Neural cell (in vitro differentiated cells): ENCODE results near the gene CPNE4. TPM values are rescaled to one million over a fixed set of nuclear protein-coding genes. Genes with fewer than 3 reads are reported as not detected.

Experiments used
- H2AFZ ChIP-seq: fragments of 200-600, 300-800 bp; sonication (generic), shearing (Covaris generic); 2 replicates; pipeline ENCODE4 v1.6.0; 2014; ENCODE audit warnings: low read depth, mild to moderate bottlenecking, antibody characterized with exemption, low read length, moderate library complexity
- H3F3A ChIP-seq: fragments of 200-600 bp; shearing (Covaris generic); 2 replicates; pipeline ENCODE4 v1.6.1; 2016; ENCODE audit warnings: mild to moderate bottlenecking, moderate library complexity, mixed read lengths, antibody characterized with exemption, low read length; ENCODE audit not compliant: insufficient read depth, poor library complexity, severe bottlenecking
- H3K27ac ChIP-seq: fragments of 200-600, 300-800 bp; sonication (generic), shearing (Covaris generic); 2 replicates; pipeline ENCODE4 v1.5.1; 2014; ENCODE audit warnings: mild to moderate bottlenecking, low read length, moderate library complexity
- H3K27me3 ChIP-seq: fragments of 300-800, 200-600 bp; sonication (generic), shearing (Covaris generic); 2 replicates; pipeline ENCODE4 v1.6.0; 2014; ENCODE audit warnings: mild to moderate bottlenecking, low read depth, low read length, moderate library complexity; ENCODE audit not compliant: insufficient read depth
- H3K36me3 ChIP-seq: fragments of 300-800, 200-600 bp; sonication (generic), shearing (Covaris generic); 2 replicates; pipeline ENCODE4 v1.5.1; 2014; ENCODE audit warnings: mild to moderate bottlenecking, antibody characterized with exemption, low read length, moderate library complexity; ENCODE audit not compliant: insufficient read depth
- H3K4me2 ChIP-seq: fragments of 300-800, 200-600 bp; sonication (generic), shearing (Covaris generic); 2 replicates; pipeline ENCODE4 v1.6.0; 2014; ENCODE audit warnings: mild to moderate bottlenecking, low read length
- H3K4me3 ChIP-seq: fragments of 300-800, 200-600 bp; sonication (generic), shearing (Covaris generic); 2 replicates; pipeline ENCODE4 v1.5.1; 2014; ENCODE audit warnings: mild to moderate bottlenecking, low read length, moderate library complexity
- H3K79me2 ChIP-seq: fragments of 200-600 bp; shearing (Covaris generic); replicated peaks from 2 replicates; pipeline ENCODE4 v1.6.0; 2014; ENCODE audit warnings: mild to moderate bottlenecking, low read length, moderate library complexity; ENCODE audit not compliant: insufficient read depth
- H3K9ac ChIP-seq: fragments of 300-800, 200-600 bp; sonication (generic), shearing (Covaris generic); 2 replicates; pipeline ENCODE4 v1.6.1; 2016; ENCODE audit warnings: mild to moderate bottlenecking, low read length, mixed read lengths
- H3K9me2 ChIP-seq: fragments of 200-600 bp; shearing (Covaris generic); 2 replicates; pipeline ENCODE4 v1.6.1; 2016; ENCODE audit warnings: mild to moderate bottlenecking, low read length, mixed read lengths; ENCODE audit not compliant: insufficient read depth
- H3K9me3 ChIP-seq: fragments of 200-600, 300-800 bp; sonication (generic), shearing (Covaris generic); 2 replicates; pipeline ENCODE4 v1.6.1; 2016; ENCODE audit warnings: mild to moderate bottlenecking, mixed run types, low read length, moderate library complexity, mixed read lengths
- H4K20me1 ChIP-seq: fragments of 200-600 bp; shearing (Covaris generic); 2 replicates; pipeline ENCODE4 v1.6.1; 2016; ENCODE audit warnings: mild to moderate bottlenecking, mixed run types; ENCODE audit not compliant: insufficient read depth
- CTCF ChIP-seq: fragments of 450-650 bp; IDR thresholded peaks from 2 replicates; pipeline ENCODE4 v1.5.1; 2014; ENCODE audit warnings: antibody characterized with exemption, mild to moderate bottlenecking, moderate library complexity; ENCODE audit not compliant: poor library complexity, severe bottlenecking
- EP300 ChIP-seq: fragments of 450-650 bp; conservative IDR thresholded peaks from 2 replicates; pipeline ENCODE4 v1.6.1; 2014; ENCODE audit warnings: antibody characterized with exemption, mild to moderate bottlenecking, moderate library complexity; ENCODE audit not compliant: poor library complexity, severe bottlenecking
- EZH2 ChIP-seq: fragments of 200-600, 300-800 bp; shearing (Covaris generic), sonication (generic); IDR thresholded peaks from 2 replicates; pipeline ENCODE4 v1.6.1; 2014; ENCODE audit warnings: antibody characterized with exemption, low read length, borderline replicate concordance, mild to moderate bottlenecking; ENCODE audit not compliant: insufficient read depth, poor library complexity, severe bottlenecking
- MXI1 ChIP-seq: fragments of 450-650 bp; conservative IDR thresholded peaks from 2 replicates; pipeline ENCODE4 v1.6.1; 2014; ENCODE audit warnings: antibody characterized with exemption, mild to moderate bottlenecking; ENCODE audit not compliant: poor library complexity, severe bottlenecking
- POLR2AphosphoS5 ChIP-seq: IDR thresholded peaks from 2 replicates; pipeline ENCODE4 v1.6.1; 2012
- RAD21 ChIP-seq: fragments of 450-650 bp; conservative IDR thresholded peaks from 2 replicates; pipeline ENCODE4 v1.6.1; 2014; ENCODE audit warnings: antibody characterized with exemption, mild to moderate bottlenecking, moderate library complexity
- REST ChIP-seq: IDR thresholded peaks from 2 replicates; pipeline ENCODE4 v1.6.1; 2012; ENCODE audit warnings: borderline replicate concordance
- SMC3 ChIP-seq: fragments of 450-650 bp; conservative IDR thresholded peaks from 2 replicates; pipeline ENCODE4 v1.6.1; 2014; ENCODE audit warnings: antibody characterized with exemption, mild to moderate bottlenecking, moderate library complexity; ENCODE audit not compliant: poor library complexity
- TAF1 ChIP-seq: IDR thresholded peaks from 2 replicates; pipeline ENCODE4 v1.6.1; 2012; ENCODE audit warnings: low read depth
- polyA plus RNA-seq: library from polyadenylated mRNA; depleted of rRNA; stranded (reverse); fragments of >200 nt; gene quantifications from 2 replicates; pipeline ENCODE4 v1.2.3, GENCODE V29; 2014

Gene CPNE4
- polyA plus RNA-seq, 1 donor from 2014 or later = 0.59 TPM

DNA sequence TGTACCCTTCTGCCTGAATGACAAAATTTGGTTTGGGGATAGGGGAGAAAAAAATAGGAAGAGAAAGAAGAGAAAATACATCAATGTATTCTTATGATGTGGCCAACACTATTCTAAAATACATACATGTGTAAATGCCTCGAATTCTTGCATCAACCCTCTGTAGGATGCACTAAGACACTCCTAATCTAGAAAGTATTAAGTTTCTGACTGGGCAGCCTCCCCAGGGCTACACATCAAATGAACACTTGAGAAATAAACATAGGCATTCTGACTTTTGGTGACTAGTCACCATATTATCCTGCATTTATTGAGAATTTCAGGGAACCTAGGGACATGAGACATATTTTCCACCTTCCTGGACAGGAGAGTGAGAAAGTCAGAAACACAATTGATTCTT, 109.2 kb downstream of the CPNE4 start:
- no peaks in the 10 kb centered on the region for H3K36me3 ChIP-seq
- H3K4me2 ChIP-seq = no peak overlapping the region
- no peaks in the 10 kb centered on the region for H3K27me3 ChIP-seq
- H3K27ac ChIP-seq = no peak overlapping the region
- H3K9me3 ChIP-seq = no peaks in the 10 kb centered on the region
- no peaks in the 10 kb centered on the region for H3K79me2 ChIP-seq
- no peaks in the 10 kb centered on the region for H4K20me1 ChIP-seq
- H3K9ac ChIP-seq = no peak overlapping the region
- TF ChIP-seq EP300 (no peak), REST (no peak), POLR2AphosphoS5 (no peak), SMC3 (no peak), EZH2 (no peak), MXI1 (no peak), CTCF (no peak), RAD21 (no peak), TAF1 (no peak)
- no peak overlapping the region for H2AFZ ChIP-seq
- no peak overlapping the region for H3K4me3 ChIP-seq
- no peaks in the 10 kb centered on the region for H3K9me2 ChIP-seq
- no peaks in the 10 kb centered on the region for H3F3A ChIP-seq

- Histone ChIP-seq H3F3A (no peaks in the 10 kb centered on the region), H4K20me1 (no peaks in the 10 kb centered on the region), H3K79me2 (no peaks in the 10 kb centered on the region), H3K9me3 (no peaks in the 10 kb centered on the region), H3K27me3 (no peaks in the 10 kb centered on the region), H3K36me3 (no peaks in the 10 kb centered on the region), H3K9me2 (no peaks in the 10 kb centered on the region), H3K9ac (no peak overlapping the region), H3K27ac (no peak overlapping the region), H3K4me3 (no peak overlapping the region), H2AFZ (no peak overlapping the region), H3K4me2 (no peak overlapping the region)
- TF ChIP-seq CTCF (no peak), POLR2AphosphoS5 (no peak), REST (no peak), EP300 (no peak), SMC3 (no peak), RAD21 (no peak), MXI1 (no peak), TAF1 (no peak), EZH2 (no peak)
Measured at GRCh38 chr3:131922356-131922755, 112.5 kb downstream of the CPNE4 start.
